Kidney (tissue), 14 donors: ENCODE data around the gene SLC51A. TPM values are rescaled to one million over a fixed set of nuclear protein-coding genes. Genes with fewer than 3 reads are reported as not detected.

ENCODE experiments used
- DNase-seq, 5 donors: peaks; one replicate each; pipeline ENCODE4 v3.0.0-alpha.2; 2013 to 2020
- FAIRE-seq: peaks from 2 replicates; lab custom pipeline; 2012; peaks lifted over from hg19 to GRCh38; lab: Jason Lieb, UNC
- H3K27ac ChIP-seq, 2 donors: one replicate each; pipeline ENCODE4 v1.7.0; 2013; ENCODE audit warnings: low read depth in 2 of 2, low read length in 2 of 2, inconsistent platforms in 1 of 2
- H3K27me3 ChIP-seq: one replicate; pipeline ENCODE4 v1.7.1; 2013; ENCODE audit warnings: low read length, inconsistent platforms; ENCODE audit not compliant: control insufficient read depth, insufficient read depth
- H3K36me3 ChIP-seq, 3 donors: one replicate each; pipeline versions ENCODE4 v1.7.0 to v1.7.1; 2013; ENCODE audit warnings: low read length in 3 of 3, control low read depth in 1 of 3, inconsistent platforms in 1 of 3; ENCODE audit not compliant: insufficient read depth in 3 of 3, control insufficient read depth in 2 of 3
- H3K4me1 ChIP-seq, 3 donors: one replicate each; pipeline versions ENCODE4 v1.7.0 to v1.7.1; 2013; ENCODE audit warnings: low read length in 3 of 3, inconsistent platforms in 1 of 3, low read depth in 1 of 3; ENCODE audit not compliant: control insufficient read depth in 2 of 3, insufficient read depth in 2 of 3
- H3K4me3 ChIP-seq, 3 donors: one replicate each; pipeline versions ENCODE4 v1.7.0 to v1.8.1; 2013; ENCODE audit warnings: low read length in 3 of 3, control low read depth in 1 of 3, inconsistent platforms in 1 of 3
- H3K9ac ChIP-seq, 3 donors: one replicate each; pipeline versions ENCODE4 v1.7.0 to v1.7.1; 2013; ENCODE audit warnings: low read length in 3 of 3, control low read depth in 1 of 3, inconsistent platforms in 1 of 3
- H3K9me3 ChIP-seq, 3 donors: one replicate each; pipeline versions ENCODE4 v1.7.0 to v1.7.1; 2013; ENCODE audit warnings: low read length in 3 of 3, control low read depth in 1 of 3, inconsistent platforms in 1 of 3; ENCODE audit not compliant: control insufficient read depth in 2 of 3, insufficient read depth in 1 of 3
- CTCF ChIP-seq: IDR thresholded peaks from 3 replicates; pipeline ENCODE4 v1.5.1; 2012; ENCODE audit warnings: mild to moderate bottlenecking, moderate library complexity, borderline replicate concordance; ENCODE audit not compliant: insufficient read depth; ENCODE audit errors: extremely low read depth
- intact Hi-C: fragments of 100-400 bp; cut with DNase I; formaldehyde crosslinking; loops from one replicate; pipeline ENCODE4 v1.11.1; 2022
- polyA plus RNA-seq: library from polyadenylated mRNA; stranded (reverse); fragments of 350-450 nt; fragmentation: Illumina TruSeq; extraction: RNeasy Lipid Tissue Mini Kit (QIAGEN cat#74804); gene quantifications from one replicate; pipeline ENCODE4 v1.2.3, GENCODE V29; 2014; ENCODE audit warnings: low read depth, low replicate concordance; ENCODE audit not compliant: insufficient read depth
- total RNA-seq: library from RNA; stranded (reverse); fragmentation: NEBNext Ultra II Directional; extraction: Animal tissue kit (Norgen Biotek cat#: 25700); gene quantifications from one replicate; pipeline ENCODE4 v1.2.1, GENCODE V29; 2021
- donor health status: control.
- donor health status: control.
- donor health status: control.
- donor health status: control.
- donor health status: control.
- donor health status: DM: yes; HTN: yes; CAD: no.
- donor health status: Normal renal cell carcinoma (clear cell type).

Gene SLC51A
- total and polyA plus RNA-seq, 2 donors from 2014 or later, result 0.98 to 6.5 TPM

GRCh38 chr3:196280689-196281440 lies 64.5 kb downstream of the SLC51A start:
- DNase-seq (no peak), FAIRE-seq (no peak)
- no peaks in the 10 kb centered on the region for H3K9me3 ChIP-seq
- no peak overlapping the region for H3K27ac ChIP-seq
- peaks cover 0 to 2% (median 0%) of the 10 kb centered on the region in 3 donors for H3K36me3 ChIP-seq
- no peak for TF ChIP-seq CTCF
- no peak overlapping the region for H3K4me3 ChIP-seq
- no peaks in the 10 kb centered on the region for H3K27me3 ChIP-seq
- H3K9ac ChIP-seq, result no peak overlapping the region
- peaks cover 0 to 9% (median 8%) of the 10 kb centered on the region in 3 donors for H3K4me1 ChIP-seq
- intact Hi-C loops, result no loop called here

GRCh38 chr3:196281962-196282361 lies 65.6 kb downstream of the SLC51A start:
- Histone ChIP-seq H3K36me3 (peaks cover 0 to 2% (median 0%) of the 10 kb centered on the region in 3 donors), H3K9me3 (no peaks in the 10 kb centered on the region), H3K27ac (no peak overlapping the region), H3K4me3 (no peak overlapping the region), H3K27me3 (no peaks in the 10 kb centered on the region), H3K4me1 (peaks cover 0 to 13% (median 8%) of the 10 kb centered on the region in 3 donors), H3K9ac (no peak overlapping the region)
- intact Hi-C loops, result no loop called here
- FAIRE-seq (no peak), DNase-seq (no peak)
- no peak for TF ChIP-seq CTCF

Other genes with a start within 250 kb of the SLC51A start
- gene TFRC, start 134.4 kb upstream of the SLC51A start, total RNA-seq, result 61.1 TPM
- gene TFRC, start 134.4 kb upstream of the SLC51A start, polyA plus RNA-seq, result 23.7 TPM
- gene ZDHHC19, start 5.1 kb upstream of the SLC51A start, total RNA-seq, result 0.57 TPM
- gene ZDHHC19, start 5.1 kb upstream of the SLC51A start, polyA plus RNA-seq, result 0.92 TPM
- gene PCYT1A, start 71.2 kb downstream of the SLC51A start, total RNA-seq, result 57.6 TPM
- gene PCYT1A, start 71.2 kb downstream of the SLC51A start, polyA plus RNA-seq, result 19.6 TPM
- 10.5 TPM for gene DYNLT2B, start 101.7 kb downstream of the SLC51A start, total RNA-seq
- 41.8 TPM for gene DYNLT2B, start 101.7 kb downstream of the SLC51A start, polyA plus RNA-seq
- gene TM4SF19, start 121.9 kb downstream of the SLC51A start, total RNA-seq, result 0.50 TPM
- gene TM4SF19, start 121.9 kb downstream of the SLC51A start, polyA plus RNA-seq, result not detected
- 46.9 TPM for gene UBXN7, start 215.9 kb downstream of the SLC51A start, total RNA-seq
- gene UBXN7, start 215.9 kb downstream of the SLC51A start, polyA plus RNA-seq, result 2.8 TPM